H7 (cell line): Measurements from ENCODE around the gene PDE4B. TPM values are rescaled to one million over a fixed set of nuclear protein-coding genes. Genes with fewer than 3 reads are reported as not detected.

Experiments
- DNase-seq: peaks from one replicate; pipeline ENCODE4 v3.0.0; 2012
- H3K27me3 ChIP-seq: 2 replicates; pipeline ENCODE4 v1.6.0; 2011; ENCODE audit warnings: mild to moderate bottlenecking, low read length; ENCODE audit not compliant: control insufficient read depth, insufficient read depth
- H3K36me3 ChIP-seq: replicated peaks from 2 replicates; pipeline ENCODE4 v1.5.1; 2011; ENCODE audit warnings: low read length; ENCODE audit not compliant: control insufficient read depth, insufficient read depth
- H3K4me3 ChIP-seq: 2 replicates; pipeline ENCODE4 v1.5.1; 2011; ENCODE audit warnings: low read depth, mild to moderate bottlenecking, control low read depth, low read length, moderate library complexity; ENCODE audit not compliant: insufficient read depth
- total RNA-seq: library from RNA; depleted of rRNA; stranded (reverse); fragments of >200 nt; shearing (Covaris generic); gene quantifications from 2 replicates; pipeline ENCODE4 v1.2.3, GENCODE V29; 2014

PDE4B gene
- total RNA-seq, 1 experiment from 2014 or later = 4.1 TPM

GRCh38 chr1:66373157-66373591, 580.5 kb downstream of the PDE4B start:
- peaks cover 10% of the 10 kb centered on the region for H3K36me3 ChIP-seq

DNA sequence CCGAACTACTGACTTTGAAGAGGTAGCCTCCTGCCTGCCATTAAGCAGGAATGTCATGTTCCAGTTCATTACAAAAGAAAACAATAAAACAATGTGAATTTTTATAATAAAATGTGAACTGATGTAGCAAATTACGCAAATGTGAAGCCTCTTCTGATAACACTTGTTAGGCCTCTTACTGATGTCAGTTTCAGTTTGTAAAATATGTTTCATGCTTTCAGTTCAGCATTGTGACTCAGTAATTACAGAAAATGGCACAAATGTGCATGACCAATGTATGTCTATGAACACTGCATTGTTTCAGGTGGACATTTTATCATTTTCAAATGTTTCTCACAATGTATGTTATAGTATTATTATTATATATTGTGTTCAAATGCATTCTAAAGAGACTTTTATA, 581.5 kb downstream of the PDE4B start:
- Histone ChIP-seq H3K4me3 (no peak overlapping the region), H3K27me3 (no peaks in the 10 kb centered on the region), H3K36me3 (peaks cover 6% of the 10 kb centered on the region)
- no peak for DNase-seq

More at GRCh38 chr1:66373157-66373591, 580.5 kb downstream of the PDE4B start:
- H3K27me3 ChIP-seq = no peaks in the 10 kb centered on the region
- H3K4me3 ChIP-seq = no peak overlapping the region
- DNase-seq = no peak

GRCh38 chr1:66374561-66375111, 581.9 kb downstream of the PDE4B start:
- Histone ChIP-seq H3K36me3 (peaks cover 5% of the 10 kb centered on the region), H3K27me3 (no peaks in the 10 kb centered on the region), H3K4me3 (no peak overlapping the region)
- DNase-seq = no peak

DNA sequence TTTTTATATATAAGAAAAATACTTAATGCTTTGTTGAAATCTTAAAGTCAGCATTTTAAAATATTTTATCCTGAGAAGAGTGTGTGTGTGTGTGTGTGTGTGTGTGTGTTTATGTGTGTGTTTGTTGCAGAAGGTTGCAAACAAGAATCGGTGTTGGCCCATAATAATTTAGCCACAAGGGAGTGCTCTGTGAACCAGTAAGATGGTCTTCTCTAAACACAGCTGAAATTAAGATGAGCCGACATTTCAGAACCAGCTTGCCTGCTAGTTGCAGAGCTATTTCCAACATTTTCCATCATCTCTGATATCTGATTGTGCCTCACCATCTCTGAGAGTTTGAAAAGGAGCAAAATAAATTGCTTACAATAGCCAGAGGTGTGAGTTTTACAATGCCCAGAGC, 582.4 kb downstream of the PDE4B start:
- Histone ChIP-seq H3K4me3 (no peak overlapping the region), H3K36me3 (peaks cover 5% of the 10 kb centered on the region), H3K27me3 (no peaks in the 10 kb centered on the region)
- DNase-seq = no peak

- Histone ChIP-seq H3K4me3 (no peak overlapping the region), H3K36me3 (no peaks in the 10 kb centered on the region), H3K27me3 (no peaks in the 10 kb centered on the region)
- no peak for DNase-seq
These were observed 587.9 kb downstream of the PDE4B start for GRCh38 chr1:66380452-66381212.

- DNase-seq = no peak
- no peaks in the 10 kb centered on the region for H3K27me3 ChIP-seq
- H3K36me3 ChIP-seq = no peaks in the 10 kb centered on the region
- H3K4me3 ChIP-seq = no peak overlapping the region
These were observed 589.1 kb downstream of the PDE4B start for GRCh38 chr1:66381621-66382275.

GRCh38 chr1:66383168-66383567, 590.5 kb downstream of the PDE4B start:
- DNase-seq = no peak
- Histone ChIP-seq H3K27me3 (no peaks in the 10 kb centered on the region), H3K4me3 (no peak overlapping the region), H3K36me3 (no peaks in the 10 kb centered on the region)

DNA sequence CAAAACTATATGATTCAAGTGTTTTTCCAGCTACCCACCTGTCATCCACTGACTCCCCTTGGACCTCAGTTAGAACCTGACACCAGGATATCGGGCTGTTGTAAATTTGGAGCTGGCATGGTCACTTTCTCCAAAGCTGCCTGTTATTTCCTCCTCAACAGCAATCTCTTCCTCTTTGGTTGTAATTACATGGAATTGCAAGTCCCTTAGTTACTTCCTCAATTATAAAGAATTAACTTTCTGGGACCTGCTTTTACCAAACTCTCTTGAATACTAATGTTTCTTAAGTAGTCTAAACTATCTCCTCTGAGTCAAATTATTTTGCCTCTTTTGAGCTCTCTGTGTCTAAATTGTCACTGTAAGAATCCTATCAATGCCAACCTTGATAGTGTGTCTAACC, 590.9 kb downstream of the PDE4B start:
- no peaks in the 10 kb centered on the region for H3K36me3 ChIP-seq
- no peaks in the 10 kb centered on the region for H3K27me3 ChIP-seq
- no peak for DNase-seq
- H3K4me3 ChIP-seq = no peak overlapping the region

GRCh38 chr1:66384258-66384921, 591.7 kb downstream of the PDE4B start:
- DNase-seq = no peak
- H3K36me3 ChIP-seq = no peaks in the 10 kb centered on the region
- no peaks in the 10 kb centered on the region for H3K27me3 ChIP-seq
- H3K4me3 ChIP-seq = no peak overlapping the region

DNA sequence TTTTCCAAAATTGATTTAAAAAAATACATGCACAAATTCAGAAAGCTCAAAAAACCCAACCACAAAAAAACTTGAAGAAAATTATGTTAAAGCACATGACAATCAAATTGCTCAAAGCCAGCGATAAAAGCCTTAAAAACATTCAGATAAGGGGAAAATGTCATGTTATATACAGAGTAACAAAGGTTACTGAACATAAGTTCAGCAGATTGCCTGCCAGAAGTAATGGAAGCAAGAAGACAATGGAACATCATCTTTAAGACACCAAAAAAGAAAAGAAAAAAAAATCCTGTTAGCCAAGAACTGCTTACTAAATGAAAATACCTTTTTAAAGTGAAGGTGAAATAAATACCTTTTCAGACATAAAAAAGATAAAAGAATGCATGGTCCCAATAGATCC, 594.0 kb downstream of the PDE4B start:
- Histone ChIP-seq H3K36me3 (no peaks in the 10 kb centered on the region), H3K27me3 (no peaks in the 10 kb centered on the region), H3K4me3 (no peak overlapping the region)
- no peak for DNase-seq

DNA sequence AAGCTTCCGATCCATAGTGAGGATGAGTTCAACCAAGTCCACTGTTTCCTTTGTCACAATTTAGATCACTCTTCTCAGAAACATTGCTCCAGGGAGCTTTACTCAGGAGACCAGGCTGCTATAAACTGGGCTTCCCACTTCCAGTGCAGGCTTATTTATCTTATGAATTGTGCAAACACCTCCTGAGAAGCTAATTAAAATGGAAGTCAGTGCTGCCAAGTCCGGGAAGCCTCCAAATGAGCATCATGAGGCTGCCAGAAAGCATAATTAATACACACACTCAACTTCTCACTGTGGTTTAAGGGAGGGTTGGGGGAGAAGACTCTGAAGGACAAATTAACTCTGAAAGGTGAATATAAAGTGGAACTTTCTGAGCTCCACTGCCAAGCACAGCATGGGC, 596.2 kb downstream of the PDE4B start:
- Histone ChIP-seq H3K36me3 (no peaks in the 10 kb centered on the region), H3K4me3 (no peak overlapping the region), H3K27me3 (no peaks in the 10 kb centered on the region)
- no peak for DNase-seq

DNA sequence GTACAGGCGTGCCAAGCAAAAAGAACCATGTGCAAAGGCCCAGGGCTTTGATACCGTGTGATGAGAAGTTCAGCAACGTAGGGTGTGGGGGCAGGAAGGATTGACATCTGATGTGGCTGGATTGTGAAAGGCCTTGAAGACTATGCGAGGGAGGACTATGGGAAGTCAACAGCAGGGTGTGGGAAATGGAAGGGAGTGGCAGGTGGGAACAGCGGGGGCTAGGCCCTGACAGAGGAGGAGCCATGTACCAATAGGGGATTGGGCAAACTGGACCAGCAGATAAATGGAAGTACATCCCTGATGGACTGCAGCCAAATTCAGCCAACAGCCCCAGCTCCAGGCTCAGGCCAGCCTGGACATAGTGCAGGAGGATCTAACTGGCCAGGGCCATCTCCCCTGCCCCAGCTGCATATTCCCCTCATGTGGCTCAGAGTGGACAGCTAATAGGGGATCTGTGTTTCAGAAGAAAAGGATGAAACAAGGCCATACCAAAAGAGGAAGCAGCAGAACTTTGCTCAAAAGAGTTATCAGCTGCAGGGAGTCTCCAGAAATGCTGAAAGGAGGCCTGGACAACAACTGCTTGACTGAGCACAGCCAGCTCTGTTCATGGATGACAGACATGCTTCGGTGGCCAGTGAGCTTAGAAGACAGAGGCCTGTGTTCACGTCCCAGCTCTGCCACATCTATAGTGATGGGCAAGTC, 601.0 kb downstream of the PDE4B start:
- H3K4me3 ChIP-seq = no peak overlapping the region
- no peaks in the 10 kb centered on the region for H3K27me3 ChIP-seq
- no peaks in the 10 kb centered on the region for H3K36me3 ChIP-seq
- DNase-seq = no peak

DNA sequence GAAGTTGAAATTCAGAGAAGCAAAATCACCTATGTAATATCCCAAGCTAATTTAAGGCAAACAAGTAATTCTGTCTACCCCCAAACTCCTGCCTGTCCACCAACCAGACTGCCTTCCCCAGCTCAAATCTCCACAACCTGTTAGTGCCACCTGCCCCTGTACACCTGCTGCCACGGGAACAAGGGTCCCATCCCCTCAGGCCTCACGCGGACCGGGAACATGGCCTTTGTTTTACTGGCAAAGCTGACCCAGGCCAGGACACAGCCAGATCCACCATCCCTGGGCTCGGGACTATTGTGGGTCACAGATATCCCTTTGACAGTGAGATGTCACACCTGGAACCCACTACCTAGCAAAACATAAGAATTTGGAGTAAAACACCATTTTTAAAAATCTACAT, 601.9 kb downstream of the PDE4B start:
- H3K36me3 ChIP-seq = no peaks in the 10 kb centered on the region
- no peaks in the 10 kb centered on the region for H3K27me3 ChIP-seq
- no peak for DNase-seq
- no peak overlapping the region for H3K4me3 ChIP-seq
